ENCODE results near the gene ZCCHC9.

Gene ZCCHC9

DNA sequence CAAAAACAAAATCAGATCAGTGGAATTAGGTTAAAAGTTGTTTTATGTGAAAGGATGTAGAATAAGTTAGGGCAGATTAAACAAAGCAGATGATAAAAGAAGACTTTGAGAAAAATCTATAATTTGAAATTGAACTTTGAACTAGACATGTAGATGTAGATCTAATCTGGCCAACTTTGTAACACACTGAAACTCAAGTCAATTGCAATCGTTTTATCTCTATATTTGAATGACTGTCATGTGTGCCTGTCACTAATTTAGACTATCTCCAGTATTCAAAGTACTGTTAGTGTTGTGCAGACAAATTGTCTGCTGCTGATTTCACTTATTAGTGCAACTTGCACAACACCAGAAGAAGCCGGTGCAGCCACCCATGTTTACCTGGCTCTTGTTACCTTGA lies 52.7 kb downstream of the ZCCHC9 start:
- TF ChIP-seq CTCF (IDR thresholded peaks at IDR 0.05), result no peak

GRCh38 chr5:81355291-81356251 lies 54.2 kb downstream of the ZCCHC9 start:
- no peak for TF ChIP-seq CTCF (IDR thresholded peaks at IDR 0.05)

DNA sequence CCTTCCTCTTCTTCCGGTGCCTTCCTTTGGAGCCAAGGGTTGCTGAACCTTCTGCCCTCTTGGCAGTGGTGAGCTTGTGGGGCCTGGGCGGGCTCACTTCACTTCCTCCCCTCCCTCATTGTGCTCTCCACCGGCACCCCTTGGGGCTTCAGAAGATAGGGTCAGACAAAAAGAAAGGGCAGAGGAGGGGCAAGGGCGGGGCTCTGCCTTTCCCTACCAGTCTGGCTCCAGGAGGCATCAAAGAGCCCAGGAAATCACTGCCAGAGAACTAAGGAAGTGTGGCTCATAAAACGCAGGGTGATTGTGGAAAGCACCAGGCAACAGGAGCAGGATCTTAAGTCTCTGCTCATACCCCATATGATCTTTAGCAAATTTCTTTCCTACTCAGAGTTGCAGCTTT lies 57.7 kb downstream of the ZCCHC9 start:
- no peak for TF ChIP-seq CTCF (IDR thresholded peaks at IDR 0.05)

- TF ChIP-seq CTCF (IDR thresholded peaks at IDR 0.05), result no peak
Measured at GRCh38 chr5:81359881-81360280, 58.5 kb downstream of the ZCCHC9 start.

- no peak for TF ChIP-seq CTCF (IDR thresholded peaks at IDR 0.05)
Measured at GRCh38 chr5:81360640-81361039, 59.3 kb downstream of the ZCCHC9 start.

- TF ChIP-seq CTCF (IDR thresholded peaks at IDR 0.05), result no peak
Measured at GRCh38 chr5:81361600-81361999, 60.2 kb downstream of the ZCCHC9 start.

Measured in LNCAP (cell line).